ENCODE measurements around the gene GRIPAP1.

The GRIPAP1 gene, protein sequence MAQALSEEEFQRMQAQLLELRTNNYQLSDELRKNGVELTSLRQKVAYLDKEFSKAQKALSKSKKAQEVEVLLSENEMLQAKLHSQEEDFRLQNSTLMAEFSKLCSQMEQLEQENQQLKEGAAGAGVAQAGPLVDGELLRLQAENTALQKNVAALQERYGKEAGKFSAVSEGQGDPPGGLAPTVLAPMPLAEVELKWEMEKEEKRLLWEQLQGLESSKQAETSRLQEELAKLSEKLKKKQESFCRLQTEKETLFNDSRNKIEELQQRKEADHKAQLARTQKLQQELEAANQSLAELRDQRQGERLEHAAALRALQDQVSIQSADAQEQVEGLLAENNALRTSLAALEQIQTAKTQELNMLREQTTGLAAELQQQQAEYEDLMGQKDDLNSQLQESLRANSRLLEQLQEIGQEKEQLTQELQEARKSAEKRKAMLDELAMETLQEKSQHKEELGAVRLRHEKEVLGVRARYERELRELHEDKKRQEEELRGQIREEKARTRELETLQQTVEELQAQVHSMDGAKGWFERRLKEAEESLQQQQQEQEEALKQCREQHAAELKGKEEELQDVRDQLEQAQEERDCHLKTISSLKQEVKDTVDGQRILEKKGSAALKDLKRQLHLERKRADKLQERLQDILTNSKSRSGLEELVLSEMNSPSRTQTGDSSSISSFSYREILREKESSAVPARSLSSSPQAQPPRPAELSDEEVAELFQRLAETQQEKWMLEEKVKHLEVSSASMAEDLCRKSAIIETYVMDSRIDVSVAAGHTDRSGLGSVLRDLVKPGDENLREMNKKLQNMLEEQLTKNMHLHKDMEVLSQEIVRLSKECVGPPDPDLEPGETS

DNA sequence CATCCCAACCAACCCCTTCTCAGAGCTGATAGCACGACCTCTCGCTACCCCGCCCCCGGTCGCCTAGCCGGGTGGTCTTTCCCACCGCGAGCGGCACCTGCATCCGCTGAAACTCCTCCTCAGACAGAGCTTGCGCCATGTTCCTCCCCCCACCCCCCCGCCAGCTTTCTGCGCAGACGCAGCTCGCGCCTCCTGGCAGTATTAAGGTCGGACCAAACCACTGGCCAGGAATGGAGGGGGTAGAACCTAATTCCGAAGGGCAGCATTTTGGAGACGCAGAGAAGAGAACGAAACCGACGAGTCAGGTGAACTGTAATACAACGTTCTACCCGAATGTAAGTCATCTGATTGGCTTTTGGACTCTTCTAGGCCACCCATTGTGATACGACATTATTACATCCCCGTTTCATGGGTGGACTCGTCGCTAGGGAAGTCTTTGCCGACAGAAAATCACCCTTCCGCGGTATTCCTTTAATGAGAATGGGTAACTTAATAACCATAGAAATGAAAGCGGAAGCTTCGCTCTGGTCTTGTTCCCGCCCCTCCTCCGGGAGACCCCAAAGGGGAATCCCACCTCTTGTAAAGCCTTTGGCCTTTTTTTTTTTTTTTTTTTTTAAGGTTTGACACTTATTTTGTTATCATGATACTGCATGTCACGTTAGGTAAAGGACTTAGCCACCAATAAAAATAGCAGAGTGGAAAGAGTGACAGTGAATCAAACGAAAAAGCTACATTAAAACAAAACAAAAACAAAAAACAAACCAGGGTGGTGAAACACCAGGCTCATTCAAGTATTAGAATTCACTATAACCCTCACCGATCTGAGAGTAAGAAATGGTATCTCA, at the start of gene GRIPAP1:
TSS of gene GRIPAP1 (minus strand) at position 174 of the 845 bp plus-strand sequence. CDS start at position 139, 35 bp downstream.
- peak; percentile 83 for DNase-seq

DNA sequence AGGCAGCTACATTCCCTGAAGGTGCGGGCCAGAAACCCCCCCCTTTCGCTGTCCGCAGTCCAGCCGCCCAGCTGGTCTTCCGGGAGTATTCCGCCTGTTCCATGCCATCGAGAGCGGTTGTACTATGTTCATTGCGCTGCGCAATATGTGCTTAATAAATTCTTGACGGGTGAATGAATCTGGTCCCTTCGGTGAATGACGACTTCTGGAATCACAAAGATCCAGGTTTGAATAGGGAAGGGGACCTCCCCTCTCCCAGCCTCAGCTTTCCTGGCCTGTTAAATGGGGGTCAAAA, 41.9 kb upstream of the GRIPAP1 start:
- DNase-seq, result no peak

DNA sequence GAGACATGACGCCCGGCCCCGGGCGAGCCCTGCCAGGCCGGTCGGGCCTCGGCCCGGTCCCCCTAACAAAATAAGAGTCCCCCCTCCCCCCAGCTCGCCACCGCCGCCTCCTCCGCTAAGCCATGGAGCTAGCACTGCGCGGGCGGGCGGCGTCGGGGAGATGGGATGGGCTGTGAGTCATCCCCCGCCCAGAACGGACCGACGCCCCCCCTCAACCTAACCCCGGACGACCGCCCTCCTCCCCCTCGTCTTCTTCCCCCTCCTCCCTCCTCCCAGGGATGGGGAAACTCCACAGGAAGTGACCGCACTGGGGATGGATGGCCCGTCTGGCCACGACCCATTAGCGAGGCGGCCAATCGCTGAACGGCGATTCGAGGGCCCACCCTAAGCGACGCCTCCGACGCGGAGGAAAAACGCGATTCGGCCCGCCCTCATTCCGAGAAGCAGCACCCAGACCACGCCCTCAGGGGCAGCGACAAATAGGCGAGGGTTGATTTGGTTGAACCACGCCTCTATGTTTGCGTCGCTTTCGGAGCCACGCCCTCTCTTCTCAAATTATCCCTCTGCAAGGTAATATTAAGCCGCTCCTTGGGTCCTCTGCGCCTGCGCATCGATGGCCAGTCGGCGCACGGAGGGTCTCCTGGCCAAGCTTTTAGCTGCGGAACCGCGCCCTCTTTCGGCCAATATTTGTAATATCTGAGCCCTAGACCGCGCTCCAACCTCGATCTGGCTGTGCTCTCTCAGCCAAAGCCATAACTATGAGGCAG, 41.3 kb upstream of the GRIPAP1 start, which contains the start of gene TFE3:
TSS of gene TFE3 (minus strand) at position 138 of the 767 bp plus-strand sequence. CDS start at position 7, 131 bp downstream.
- DNase-seq, result peak; percentile 97

DNA sequence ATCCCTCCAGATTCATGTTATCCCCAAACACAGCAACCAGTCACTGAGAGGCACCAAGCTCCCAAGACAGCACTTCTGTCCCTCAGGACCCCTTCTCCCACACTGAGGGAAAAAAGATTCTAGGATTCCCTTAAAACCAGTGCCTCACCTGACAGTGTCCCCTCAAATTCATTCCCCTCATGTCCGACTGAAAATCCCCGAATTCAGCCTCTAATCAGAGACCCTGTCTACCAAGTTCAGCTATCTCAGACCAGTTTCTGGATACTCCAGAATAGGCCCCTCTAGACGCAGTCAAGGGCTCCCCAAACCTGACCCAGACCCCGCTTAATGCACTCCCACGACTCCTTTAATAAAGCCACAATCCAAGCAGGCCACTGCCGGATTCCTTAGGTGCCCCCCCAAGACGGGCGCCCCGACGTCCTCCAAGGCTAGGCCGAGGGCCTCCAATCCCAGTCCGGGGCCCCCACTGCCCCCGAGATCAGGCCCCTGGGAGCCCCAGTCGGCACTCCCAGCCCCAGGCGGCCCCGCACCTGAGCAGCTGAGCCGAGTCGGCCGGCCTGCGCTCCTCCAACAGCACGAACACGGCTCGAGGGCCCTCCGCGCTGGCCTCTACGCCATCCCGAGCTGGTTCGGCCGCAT, 40.6 kb upstream of the GRIPAP1 start:
- no peak for DNase-seq

DNA sequence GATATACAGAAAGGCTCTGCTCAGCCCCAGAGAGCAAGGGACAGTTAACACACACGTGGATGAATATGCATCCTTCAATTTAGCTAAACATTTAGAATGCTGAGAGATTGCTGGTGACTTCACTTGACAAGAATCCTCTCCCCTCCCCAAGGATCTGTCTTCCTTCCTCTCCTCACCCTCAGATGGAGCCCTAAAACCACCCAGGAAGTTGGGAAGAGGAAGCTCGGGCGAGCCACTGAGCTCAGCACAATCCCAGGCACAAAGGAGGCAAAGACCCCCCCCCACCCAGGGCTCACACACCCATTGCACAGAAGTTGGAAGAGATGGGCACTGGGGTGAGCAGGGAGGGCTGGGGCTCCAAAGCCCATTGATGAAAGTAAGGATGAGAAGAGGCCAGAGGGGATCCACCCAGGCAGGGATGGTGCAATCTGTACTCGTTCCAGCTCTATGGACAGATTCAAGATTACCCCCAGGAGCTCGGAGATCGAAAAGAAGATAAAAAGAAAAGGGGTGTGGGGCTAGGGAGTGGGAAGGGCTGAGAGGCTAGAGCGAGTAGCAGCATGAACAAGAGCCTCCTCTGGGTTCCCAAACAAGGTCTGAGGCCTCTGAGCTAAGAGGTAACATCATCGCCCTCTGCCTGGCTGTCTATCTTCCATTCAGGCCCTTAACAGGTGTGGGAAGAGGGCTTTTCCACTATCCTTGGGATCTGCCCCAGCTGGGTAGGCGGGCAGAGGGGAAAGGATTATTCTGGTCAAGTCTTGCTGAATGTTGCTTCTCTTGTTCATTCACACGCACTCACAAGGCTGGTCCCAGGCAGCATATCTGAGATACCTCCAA, 39.9 kb upstream of the GRIPAP1 start:
- no peak for DNase-seq

DNA sequence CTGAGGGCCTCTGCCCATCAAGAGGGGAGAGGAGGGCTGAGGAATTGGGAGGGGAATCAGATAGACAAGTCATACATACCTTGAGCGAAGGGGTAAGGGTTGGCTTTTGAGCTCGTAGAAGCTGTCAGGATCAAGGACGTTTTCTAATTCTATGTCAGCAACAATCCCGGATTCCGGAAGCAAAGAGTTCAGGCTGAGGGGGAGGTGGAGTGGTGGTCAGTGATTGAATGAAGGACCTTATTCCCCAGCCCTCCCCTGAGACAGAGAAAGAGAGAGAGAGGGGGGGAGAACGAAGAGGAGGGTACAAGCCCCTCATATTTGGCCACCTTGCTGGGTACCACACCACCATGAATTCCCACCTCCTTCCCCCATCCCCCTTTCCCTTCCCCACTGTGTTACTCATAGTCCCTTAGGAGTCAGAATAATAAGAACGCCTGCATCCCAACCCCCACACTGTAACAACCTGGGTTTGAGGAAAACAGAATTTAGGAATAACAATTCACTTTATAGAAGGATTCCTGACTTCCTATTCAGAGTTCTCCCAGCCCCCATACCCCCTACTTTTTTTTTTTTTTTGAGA, 38.4 kb upstream of the GRIPAP1 start:
- no peak for DNase-seq

DNA sequence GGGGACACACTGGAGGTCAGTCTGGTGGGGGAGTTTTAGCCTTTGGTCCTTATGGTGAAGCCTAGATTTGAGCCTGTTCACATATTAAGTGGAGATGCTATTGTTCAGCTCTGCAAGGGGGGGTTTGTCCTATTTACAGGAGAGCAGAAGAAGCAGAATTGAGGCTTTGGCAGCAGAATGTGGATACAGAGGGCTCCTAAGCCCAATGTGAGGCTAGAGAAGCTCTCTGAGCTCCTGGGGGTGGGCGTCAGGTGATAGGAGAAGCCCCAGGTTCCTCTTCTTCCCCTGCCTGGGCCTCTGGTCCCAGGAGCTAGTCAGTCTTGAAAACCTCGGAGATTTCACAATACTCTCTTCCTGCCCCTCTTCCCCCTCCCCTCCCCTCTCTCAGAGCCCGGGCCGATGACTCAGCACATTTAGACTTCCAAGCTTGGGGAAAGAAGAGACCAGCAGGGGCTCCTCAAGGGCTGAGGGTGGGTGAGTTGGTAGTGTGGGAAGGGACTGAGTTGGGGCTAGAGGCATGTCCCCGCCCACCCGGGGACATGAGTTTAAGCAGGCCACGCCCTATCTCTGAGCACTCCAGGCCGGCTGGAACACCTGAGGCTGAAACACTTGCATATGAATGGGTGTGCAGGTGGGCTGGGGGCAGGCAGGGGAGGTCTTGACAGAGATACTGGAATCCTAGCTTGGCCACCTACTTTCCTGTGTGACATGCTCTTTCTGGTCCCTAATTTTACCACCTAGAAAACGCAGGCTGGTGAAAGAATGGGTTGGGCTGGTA, 37.7 kb upstream of the GRIPAP1 start:
- no peak for DNase-seq

DNA sequence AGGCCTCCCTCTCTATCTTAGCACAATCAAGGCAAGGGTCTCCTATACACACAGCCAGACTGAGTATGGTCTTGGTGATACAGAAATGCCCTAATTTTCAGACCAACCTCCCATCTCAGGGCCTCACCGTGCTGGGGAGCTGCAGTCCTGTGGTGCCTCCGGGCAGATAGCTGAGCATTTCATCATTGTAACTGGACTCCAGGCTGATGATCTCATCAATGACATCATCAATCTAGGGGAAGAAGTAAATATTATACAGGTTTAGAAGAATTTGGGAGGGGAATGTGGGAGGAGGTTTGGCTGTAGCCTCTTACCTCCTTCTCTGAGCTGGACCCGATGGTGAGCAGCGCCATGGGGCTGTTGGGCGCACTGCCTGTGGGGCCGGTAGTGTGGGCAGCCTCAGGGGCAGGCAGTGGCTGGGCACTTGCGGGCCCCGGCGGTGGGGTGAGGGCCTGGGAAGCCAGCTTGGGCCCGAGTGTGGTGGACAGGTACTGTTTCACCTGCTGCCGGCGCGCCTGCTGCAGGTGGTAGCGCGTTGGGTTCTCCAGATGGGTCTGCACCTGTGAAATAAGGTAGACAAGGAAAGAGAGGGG, 35.9 kb upstream of the GRIPAP1 start:
- no peak for DNase-seq

DNA sequence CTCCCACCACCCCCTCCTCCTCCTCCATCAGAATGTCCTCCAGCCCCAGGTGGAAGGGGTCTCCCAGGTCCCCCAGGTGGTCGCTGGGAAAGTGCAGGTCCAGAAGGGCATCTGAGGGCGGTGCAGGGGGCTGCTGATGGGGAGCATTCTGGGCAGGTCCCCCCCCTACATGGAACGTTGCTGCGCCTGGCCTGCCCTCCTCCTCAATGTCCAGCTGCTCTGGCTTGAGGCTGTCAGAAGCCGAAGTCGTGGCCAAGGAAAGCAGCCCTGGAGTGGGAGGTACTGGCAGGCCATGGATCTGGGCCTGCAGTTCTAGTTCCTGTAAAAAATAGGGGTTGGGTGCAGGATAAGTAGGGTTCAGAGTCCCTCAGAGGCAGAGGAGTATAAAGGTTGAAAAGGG, 28.2 kb upstream of the GRIPAP1 start:
- no peak for DNase-seq

DNA sequence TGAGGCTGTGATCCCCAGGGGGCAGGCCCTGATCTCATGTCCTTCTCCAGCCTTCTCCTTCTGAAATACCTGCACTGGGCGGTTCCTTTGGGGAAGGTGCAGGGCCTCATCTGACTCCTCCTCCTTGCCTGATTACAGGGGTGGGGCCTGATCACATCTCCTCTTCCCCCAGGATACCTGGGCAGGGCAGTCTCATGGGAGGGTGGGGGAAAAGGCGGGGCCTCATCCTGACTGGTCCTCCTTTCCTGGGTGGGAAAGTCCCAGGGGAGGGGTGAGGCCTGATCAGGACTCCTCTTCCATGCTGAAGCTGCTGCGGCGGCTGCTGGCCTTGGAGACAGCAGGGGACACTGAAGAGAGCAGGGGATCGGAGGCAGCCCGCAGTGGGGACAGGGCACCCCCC, 27.8 kb upstream of the GRIPAP1 start:
- no peak for DNase-seq

DNA sequence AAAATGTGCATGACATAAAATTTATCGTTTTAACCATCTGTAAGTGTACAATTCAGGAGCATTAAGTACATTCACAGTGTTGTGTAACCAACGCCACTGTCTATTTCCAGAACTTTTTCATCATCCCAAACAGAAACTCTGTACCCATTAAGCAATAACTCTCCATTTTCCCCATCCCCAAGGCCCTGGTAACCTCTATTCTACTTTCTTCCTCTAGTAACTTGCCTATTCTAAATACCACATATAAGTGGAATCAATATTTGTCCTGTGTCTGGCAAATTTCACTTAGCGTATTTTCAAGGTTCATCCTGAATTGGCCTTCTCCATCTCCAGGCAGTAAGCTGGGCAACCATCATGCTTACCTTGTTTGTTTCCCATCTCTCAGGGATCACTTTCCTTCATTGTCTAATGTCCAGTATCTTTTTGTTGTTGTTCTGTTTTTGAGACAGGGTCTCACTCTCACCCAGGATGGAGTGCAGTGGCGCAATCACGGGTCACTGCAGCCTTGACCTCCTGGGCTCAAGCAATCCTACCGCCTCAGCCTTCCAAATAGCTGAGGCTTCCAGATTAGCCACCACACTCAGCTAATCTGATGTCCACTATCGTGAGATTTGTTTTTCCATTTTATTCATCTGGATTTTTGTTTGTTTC, 17.7 kb upstream of the GRIPAP1 start:
- DNase-seq, result no peak

DNA sequence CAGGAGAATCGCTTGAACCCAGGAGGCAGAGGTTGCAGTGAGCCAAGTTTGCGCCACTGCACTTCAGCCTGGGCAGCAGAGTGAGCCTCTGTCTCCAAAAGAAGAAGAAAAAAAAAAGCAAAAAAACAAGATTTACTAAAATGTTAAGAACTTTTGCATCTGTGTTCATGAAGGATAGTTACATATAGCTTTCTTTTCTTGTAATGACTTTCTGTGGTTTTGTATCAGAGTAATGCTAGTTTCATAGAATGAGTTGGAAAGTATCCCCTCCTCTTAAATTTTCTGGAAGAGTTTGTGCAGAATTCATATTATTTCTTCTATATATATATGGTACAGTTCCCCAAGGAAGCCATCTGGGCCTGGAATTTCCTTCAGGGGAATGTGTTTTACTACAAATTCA, 17.0 kb upstream of the GRIPAP1 start:
- no peak for DNase-seq

DNA sequence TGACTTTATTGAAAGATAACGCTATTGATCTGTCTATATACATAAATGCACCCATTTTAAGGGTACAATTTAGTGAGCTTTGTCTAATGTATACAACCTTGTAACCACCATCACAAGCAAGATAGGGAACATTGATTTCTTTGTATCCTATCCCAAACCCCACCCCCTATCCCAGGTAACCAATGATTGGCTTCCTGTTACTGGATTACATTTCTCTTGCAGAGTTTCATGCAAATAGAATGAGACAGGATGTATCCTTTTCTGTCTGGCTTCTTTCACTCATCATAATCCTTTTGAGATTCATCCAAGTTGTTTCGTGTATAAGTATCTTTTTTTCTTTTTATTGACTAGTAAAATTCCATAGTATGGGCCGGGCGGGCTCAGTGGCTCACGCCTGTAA, 1.6 kb upstream of the GRIPAP1 start:
- DNase-seq, result peak; percentile 7

DNA sequence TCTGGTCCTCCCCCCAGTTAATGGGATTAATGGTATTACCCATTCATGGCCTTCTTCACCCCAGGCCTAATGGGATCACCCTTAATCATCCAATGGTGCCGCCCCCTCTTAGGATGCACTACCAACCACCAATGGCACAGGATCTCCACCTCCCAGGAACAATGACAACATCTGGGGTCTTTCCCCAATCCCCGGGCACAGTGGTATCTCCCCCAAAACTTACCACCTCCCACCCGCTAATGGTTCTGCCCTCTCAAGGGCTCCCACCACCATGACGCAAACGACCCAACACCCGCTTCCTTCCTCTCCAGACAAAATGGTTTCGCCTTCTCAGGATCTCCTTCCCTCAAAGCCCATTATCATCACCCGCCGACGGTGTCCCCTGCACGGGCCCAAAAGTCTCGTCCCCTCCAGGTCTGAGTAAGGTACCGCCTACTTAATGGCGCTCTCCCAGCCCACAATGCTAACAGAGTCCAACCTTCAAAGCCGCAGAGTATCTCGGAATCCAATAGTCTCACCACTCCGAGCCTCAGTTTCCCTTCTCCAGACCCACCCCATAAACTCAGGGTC, 458 bp downstream of the GRIPAP1 start:
- peak; percentile 8 for DNase-seq

DNA sequence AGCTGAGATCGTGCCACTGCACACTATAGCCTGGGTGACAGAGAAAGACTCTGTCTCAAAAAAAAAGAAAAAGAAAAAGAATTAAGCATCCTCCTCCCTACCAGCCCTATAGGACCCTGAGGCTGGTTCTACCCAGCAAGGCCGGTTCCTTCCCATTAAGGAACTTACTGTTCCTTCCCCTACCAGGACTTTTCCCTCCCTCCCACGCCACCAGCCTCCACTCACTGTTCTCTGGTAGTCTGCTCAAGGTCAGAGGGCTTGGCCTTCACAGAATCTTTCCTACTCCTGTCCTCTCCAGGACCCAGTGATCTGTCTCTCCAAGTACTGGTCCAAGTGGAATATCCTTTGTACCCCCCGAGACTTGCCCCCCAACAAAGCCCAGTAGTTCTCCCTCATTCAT, 1.4 kb downstream of the GRIPAP1 start:
- DNase-seq, result no peak

DNA sequence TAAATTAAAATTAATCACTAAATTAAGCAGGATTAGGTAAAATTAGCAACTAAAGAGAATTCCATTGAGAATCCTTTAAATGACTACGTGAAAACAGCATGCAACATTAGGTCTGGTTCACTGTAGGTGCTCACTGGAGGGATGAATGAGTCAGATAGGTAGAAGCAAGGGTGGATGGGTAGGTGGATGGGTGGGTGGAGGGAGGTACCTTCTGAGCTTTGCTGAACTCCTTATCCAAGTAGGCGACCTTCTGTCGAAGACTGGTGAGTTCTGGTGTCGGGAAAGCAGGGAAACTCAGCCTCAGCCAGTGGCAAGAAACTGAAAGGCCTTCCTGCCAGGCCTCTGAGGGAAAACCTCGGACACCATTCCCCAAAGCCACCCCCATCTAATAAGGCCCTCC, 3.0 kb downstream of the GRIPAP1 start:
- DNase-seq, result no peak

DNA sequence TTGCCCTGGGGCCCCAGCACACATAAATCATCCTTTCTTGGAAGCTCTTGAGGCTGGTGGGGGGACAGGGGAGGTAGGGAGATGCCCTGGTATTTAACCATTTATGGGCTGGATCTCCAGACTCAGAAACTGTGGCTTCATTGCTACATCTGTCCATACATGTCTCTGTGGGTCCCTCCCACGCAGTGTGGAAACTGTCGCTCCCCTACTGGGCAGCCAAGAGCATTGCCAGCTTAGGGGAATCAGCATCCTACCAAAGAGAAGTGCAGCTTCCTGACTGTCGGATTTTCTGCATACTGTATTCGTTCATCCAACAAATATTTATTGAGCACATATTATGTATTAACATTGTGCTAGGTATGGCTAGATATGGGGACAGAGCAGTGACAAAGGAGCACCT, 3.7 kb downstream of the GRIPAP1 start:
- no peak for DNase-seq

DNA sequence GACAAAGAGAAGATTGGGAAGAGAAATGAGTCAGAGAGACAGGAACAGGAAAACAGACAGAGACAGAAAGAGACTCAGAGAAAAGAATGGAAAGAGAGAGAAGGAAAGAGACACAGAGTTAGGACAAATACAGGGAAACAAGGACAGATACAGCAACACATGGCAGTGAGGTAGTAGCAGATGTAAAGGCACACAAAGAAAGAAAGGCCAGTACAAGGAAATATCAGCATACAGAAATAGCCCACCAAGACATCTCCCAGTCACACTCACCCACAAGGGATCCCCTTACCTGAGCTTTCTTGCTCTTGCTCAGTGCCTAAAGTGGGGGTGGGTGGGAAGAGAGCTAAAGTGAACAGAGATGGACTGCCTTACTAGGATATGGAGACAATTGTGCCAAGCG, 4.2 kb downstream of the GRIPAP1 start:
- no peak for DNase-seq

All from NCI-H526 treated with DMSO at 0.1 percent for 48 hours (cell line).